ENCODE measurements around the gene CCND2.

CCND2 gene

DNA sequence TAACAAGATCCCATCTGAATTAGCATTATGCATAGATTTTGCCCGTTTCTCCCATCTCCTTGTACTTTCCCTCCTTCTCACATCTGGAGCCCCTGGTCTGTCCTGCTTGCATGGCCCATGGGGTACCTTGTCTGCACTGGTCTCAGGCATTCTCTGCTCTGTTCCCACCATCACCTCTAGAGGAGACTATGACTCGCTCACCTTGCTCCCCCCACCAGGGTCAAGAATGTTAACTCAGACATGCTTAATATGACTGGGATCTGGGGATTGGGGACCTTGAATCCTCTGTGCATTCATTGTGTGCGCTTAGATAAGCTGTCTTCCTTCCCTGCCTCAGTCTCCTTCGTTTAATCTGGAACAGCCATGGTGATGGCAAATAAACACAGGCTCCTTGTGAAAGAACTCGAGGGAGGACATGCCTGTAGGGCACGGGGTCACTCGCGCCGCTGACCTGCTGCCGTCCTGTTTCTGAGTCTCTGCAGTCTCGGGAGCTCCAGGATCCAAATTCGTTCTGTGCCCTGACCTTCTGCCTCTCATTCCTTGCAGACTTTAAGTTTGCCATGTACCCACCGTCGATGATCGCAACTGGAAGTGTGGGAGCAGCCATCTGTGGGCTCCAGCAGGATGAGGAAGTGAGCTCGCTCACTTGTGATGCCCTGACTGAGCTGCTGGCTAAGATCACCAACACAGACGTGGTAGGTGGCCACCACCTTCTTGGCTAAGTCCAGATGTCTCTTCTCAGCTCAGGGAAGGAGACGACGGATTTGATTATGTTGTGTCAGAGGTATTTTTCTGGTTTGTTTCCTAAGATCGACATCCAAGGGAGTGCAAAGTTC is 15.0 kb downstream of the CCND2 start:
- no peak overlapping the region for H3K27ac ChIP-seq
- no peak overlapping the region for H3K9ac ChIP-seq (ENCODE audit: insufficient read length)
- H3K4me3 ChIP-seq, result no peak overlapping the region
- TF ChIP-seq FOXP2 (optimal IDR thresholded peaks at IDR 0.05; ENCODE audit: control extremely low read depth, extremely low read length, insufficient read depth) (no peak), POLR2AphosphoS5 (IDR thresholded peaks at IDR 0.05; ENCODE audit: borderline replicate concordance, low read depth, low read length) (0 out of 2 replicates have a peak, but pooled peaks have one; percentile 24)
- no peaks in the 10 kb centered on the region for H3K9me3 ChIP-seq (ENCODE audit: low read depth, low read length)
- peaks cover 96% of the 10 kb centered on the region for H3K36me3 ChIP-seq (ENCODE audit: insufficient read depth, low read length)
- no peak for DNase-seq (ENCODE audit: low read depth, low spot score)

DNA sequence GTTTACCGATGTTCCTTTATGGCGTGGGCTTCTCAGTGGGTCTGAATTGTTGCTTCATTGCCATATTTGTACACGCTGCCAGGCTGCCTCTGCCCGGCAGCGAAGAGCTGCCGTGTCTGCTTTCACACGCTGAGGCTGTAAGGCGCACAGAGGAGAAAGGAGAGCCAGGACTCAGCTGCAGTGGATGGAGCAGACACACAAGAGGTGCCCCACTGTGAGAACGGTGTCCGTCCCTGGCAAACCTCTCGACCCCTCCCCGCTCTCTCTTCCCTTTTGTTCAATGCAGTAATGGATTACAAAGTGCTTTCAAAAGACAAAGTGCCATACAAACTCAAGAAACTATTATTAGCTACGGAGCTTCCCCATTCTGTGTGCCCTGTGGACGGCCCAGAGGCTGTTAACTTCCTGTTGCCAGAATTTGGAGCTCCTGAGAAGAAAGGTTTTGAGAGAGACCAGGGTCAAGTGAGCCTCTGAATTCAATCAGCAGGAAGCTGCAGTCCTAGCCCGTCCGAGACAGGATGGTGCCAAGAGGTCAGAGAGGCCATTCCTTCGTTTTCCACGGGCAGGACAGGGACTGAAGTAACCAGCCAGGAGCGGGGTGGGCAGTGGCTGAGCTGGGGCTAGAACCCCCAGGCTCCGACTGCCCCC is 15.8 kb downstream of the CCND2 start:
- H3K4me3 ChIP-seq, result no peak overlapping the region
- H3K27ac ChIP-seq, result no peak overlapping the region
- no peak overlapping the region for H3K9ac ChIP-seq (ENCODE audit: insufficient read length)
- H3K36me3 ChIP-seq (ENCODE audit: insufficient read depth, low read length), result peaks cover 95% of the 10 kb centered on the region
- DNase-seq (ENCODE audit: low read depth, low spot score), result no peak
- TF ChIP-seq POLR2AphosphoS5 (IDR thresholded peaks at IDR 0.05; ENCODE audit: borderline replicate concordance, low read depth, low read length) (no peak), FOXP2 (optimal IDR thresholded peaks at IDR 0.05; ENCODE audit: control extremely low read depth, extremely low read length, insufficient read depth) (no peak), EZH2 (IDR thresholded peaks at IDR 0.05) (no peak)
- no peaks in the 10 kb centered on the region for H3K9me3 ChIP-seq (ENCODE audit: low read depth, low read length)

GRCh38 chr12:4289998-4290790 is 16.6 kb downstream of the CCND2 start:
- Histone ChIP-seq H3K36me3 (ENCODE audit: insufficient read depth, low read length) (peaks cover 98% of the 10 kb centered on the region), H3K9me3 (ENCODE audit: low read depth, low read length) (no peaks in the 10 kb centered on the region)

GRCh38 chr12:4292341-4293073 is 18.9 kb downstream of the CCND2 start:
- TF ChIP-seq FOXP2 (optimal IDR thresholded peaks at IDR 0.05; ENCODE audit: control extremely low read depth, extremely low read length, insufficient read depth) (no peak), EZH2 (IDR thresholded peaks at IDR 0.05) (no peak), POLR2AphosphoS5 (IDR thresholded peaks at IDR 0.05; ENCODE audit: borderline replicate concordance, low read depth, low read length) (no peak)
- Histone ChIP-seq H3K27ac (no peak overlapping the region), H3K36me3 (ENCODE audit: insufficient read depth, low read length) (peaks cover 83% of the 10 kb centered on the region), H3K9me3 (ENCODE audit: low read depth, low read length) (no peaks in the 10 kb centered on the region), H3K9ac (ENCODE audit: insufficient read length) (no peak overlapping the region), H3K4me3 (no peak overlapping the region)
- DNase-seq (ENCODE audit: low read depth, low spot score), result no peak

More at GRCh38 chr12:4289998-4290790, 16.6 kb downstream of the CCND2 start:
- Histone ChIP-seq H3K9ac (ENCODE audit: insufficient read length) (no peak overlapping the region), H3K27ac (no peak overlapping the region), H3K4me3 (no peak overlapping the region)
- no peak for TF ChIP-seq EZH2 (IDR thresholded peaks at IDR 0.05)
- no peak for TF ChIP-seq FOXP2 (optimal IDR thresholded peaks at IDR 0.05; ENCODE audit: control extremely low read depth, extremely low read length, insufficient read depth)
- TF ChIP-seq POLR2AphosphoS5 (IDR thresholded peaks at IDR 0.05; ENCODE audit: borderline replicate concordance, low read depth, low read length), result no peak; the same call in 1 of the 2 replicates
- no peak for DNase-seq (ENCODE audit: low read depth, low spot score)

GRCh38 chr12:4293299-4293965 is 19.9 kb downstream of the CCND2 start:
- Histone ChIP-seq H3K9me3 (ENCODE audit: low read depth, low read length) (no peaks in the 10 kb centered on the region), H3K4me3 (no peak overlapping the region), H3K27ac (no peak overlapping the region), H3K36me3 (ENCODE audit: insufficient read depth, low read length) (peaks cover 83% of the 10 kb centered on the region), H3K9ac (ENCODE audit: insufficient read length) (no peak overlapping the region)
- DNase-seq (ENCODE audit: low read depth, low spot score), result no peak
- TF ChIP-seq POLR2AphosphoS5 (IDR thresholded peaks at IDR 0.05; ENCODE audit: borderline replicate concordance, low read depth, low read length) (no peak), FOXP2 (optimal IDR thresholded peaks at IDR 0.05; ENCODE audit: control extremely low read depth, extremely low read length, insufficient read depth) (no peak)

DNA sequence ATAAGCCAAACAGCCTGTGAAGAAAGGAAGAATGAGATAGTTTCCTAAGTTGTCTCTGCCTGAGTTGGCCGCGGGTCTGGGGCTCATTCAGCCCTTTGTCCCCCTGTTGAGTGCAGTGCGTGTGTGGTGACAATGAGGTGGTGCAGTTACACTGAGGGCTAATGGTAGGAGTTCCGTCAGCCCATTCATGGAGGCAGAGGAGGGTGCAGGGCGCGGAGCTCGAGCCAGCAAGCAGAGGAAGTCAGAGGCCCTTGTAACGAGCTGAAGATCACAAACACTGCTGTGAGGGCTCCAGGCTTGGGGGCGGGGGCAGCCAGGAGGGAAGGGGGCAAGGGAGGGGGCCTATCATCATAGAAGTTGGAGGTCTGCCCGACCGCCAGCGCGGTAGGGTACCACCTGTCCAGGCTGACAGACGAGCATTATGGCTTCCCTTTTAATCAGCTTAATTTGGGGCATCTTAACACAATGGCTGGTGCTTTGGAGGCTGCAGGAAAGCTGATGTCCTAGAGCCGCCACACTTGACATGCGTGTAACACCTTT is 20.5 kb downstream of the CCND2 start:
- Histone ChIP-seq H3K9ac (ENCODE audit: insufficient read length) (no peak overlapping the region), H3K36me3 (ENCODE audit: insufficient read depth, low read length) (peaks cover 81% of the 10 kb centered on the region), H3K27ac (no peak overlapping the region), H3K4me3 (no peak overlapping the region), H3K9me3 (ENCODE audit: low read depth, low read length) (no peaks in the 10 kb centered on the region)
- DNase-seq (ENCODE audit: low read depth, low spot score), result no peak
- TF ChIP-seq EZH2 (IDR thresholded peaks at IDR 0.05) (no peak), POLR2AphosphoS5 (IDR thresholded peaks at IDR 0.05; ENCODE audit: borderline replicate concordance, low read depth, low read length) (0 out of 2 replicates have a peak, but pooled peaks have one; percentile 15)

GRCh38 chr12:4296751-4297150 is 23.2 kb downstream of the CCND2 start:
- TF ChIP-seq POLR2AphosphoS5 (IDR thresholded peaks at IDR 0.05; ENCODE audit: borderline replicate concordance, low read depth, low read length), result no peak
- Histone ChIP-seq H3K27ac (no peak overlapping the region), H3K9ac (ENCODE audit: insufficient read length) (no peak overlapping the region), H3K4me3 (no peak overlapping the region), H3K9me3 (ENCODE audit: low read depth, low read length) (no peaks in the 10 kb centered on the region), H3K36me3 (ENCODE audit: insufficient read depth, low read length) (peaks cover 77% of the 10 kb centered on the region)
- no peak for DNase-seq (ENCODE audit: low read depth, low spot score)
